SU-DHL-6 (cell line): ENCODE measurements around the gene SMAP1.

Experiments used
- H2AFZ ChIP-seq: fragments of 200-600 bp; sonication (generic); 2 replicates; pipeline ENCODE4 v1.6.1; 2014; ENCODE audit warnings: low read depth, mild to moderate bottlenecking, moderate library complexity, mixed read lengths, antibody characterized with exemption, low read length; ENCODE audit not compliant: severe bottlenecking
- H3F3A ChIP-seq: fragments of 200-600 bp; shearing (Covaris generic); 2 replicates; pipeline ENCODE4 v1.6.0; 2016; ENCODE audit warnings: antibody characterized with exemption, mild to moderate bottlenecking; ENCODE audit not compliant: insufficient read depth
- H3K27ac ChIP-seq: fragments of 200-600 bp; sonication (generic); 2 replicates; pipeline ENCODE4 v1.5.1; 2016; ENCODE audit warnings: low read depth, mild to moderate bottlenecking, low read length, moderate library complexity, mixed read lengths
- H3K27me3 ChIP-seq: fragments of 200-600 bp; sonication (generic), shearing (Covaris generic); 2 replicates; pipeline ENCODE4 v1.6.0; 2014; ENCODE audit warnings: mild to moderate bottlenecking, low read length
- H3K36me3 ChIP-seq: fragments of 200-600 bp; sonication (generic); 2 replicates; pipeline ENCODE4 v1.6.1; 2014; ENCODE audit warnings: mild to moderate bottlenecking, low read length, mixed read lengths
- H3K4me2 ChIP-seq: fragments of 300-600, 200-600 bp; shearing (Covaris generic), sonication (generic); 2 replicates; pipeline ENCODE4 v1.6.0; 2014; ENCODE audit warnings: low read length, low read depth, mild to moderate bottlenecking; ENCODE audit not compliant: poor library complexity, severe bottlenecking
- H3K4me3 ChIP-seq: fragments of 200-600 bp; sonication (generic); 2 replicates; pipeline ENCODE4 v1.5.1; 2014; ENCODE audit warnings: antibody characterized with exemption, low read length, mild to moderate bottlenecking, mixed read lengths; ENCODE audit not compliant: insufficient read depth, poor library complexity, severe bottlenecking
- H3K79me2 ChIP-seq: fragments of 200-600 bp; sonication (generic); 2 replicates; pipeline ENCODE4 v1.6.1; 2014; ENCODE audit warnings: mild to moderate bottlenecking, low read length, moderate library complexity; ENCODE audit not compliant: insufficient read depth
- H3K9ac ChIP-seq: fragments of 200-600 bp; sonication (generic); 2 replicates; pipeline ENCODE4 v1.7.0; 2014; ENCODE audit warnings: mild to moderate bottlenecking, low read length
- H3K9me2 ChIP-seq: fragments of 200-600 bp; sonication (generic); replicated peaks from 2 replicates; pipeline ENCODE4 v1.6.1; 2014; ENCODE audit warnings: low read length; ENCODE audit not compliant: insufficient read depth
- H3K9me3 ChIP-seq: fragments of 200-600 bp; sonication (generic); 2 replicates; pipeline ENCODE4 v1.6.1; 2014; ENCODE audit warnings: low read length, mixed read lengths; ENCODE audit not compliant: insufficient read depth
- H4K20me1 ChIP-seq: fragments of 200-600 bp; sonication (generic); 2 replicates; pipeline ENCODE4 v1.6.1; 2014; ENCODE audit warnings: low read depth, mild to moderate bottlenecking, antibody characterized with exemption, low read length, moderate library complexity, mixed read lengths
- EZH2phosphoT487 ChIP-seq: fragments of 200-600 bp; sonication (generic), shearing (Covaris generic); conservative IDR thresholded peaks from 2 replicates; pipeline ENCODE4 v1.6.1; 2018; ENCODE audit warnings: mild to moderate bottlenecking, antibody characterized with exemption, low read length, moderate library complexity, mixed read lengths
- TF ChIP-seq, protein P1 (sequence below): fragments of 200-600 bp; sonication (generic); IDR thresholded peaks from one replicate; pipeline ENCODE4 v1.5.1; 2017; ENCODE audit warnings: antibody characterized with exemption, mild to moderate bottlenecking, low read length, moderate library complexity; ENCODE audit not compliant: insufficient read depth, poor library complexity, severe bottlenecking

Gene SMAP1

DNA sequence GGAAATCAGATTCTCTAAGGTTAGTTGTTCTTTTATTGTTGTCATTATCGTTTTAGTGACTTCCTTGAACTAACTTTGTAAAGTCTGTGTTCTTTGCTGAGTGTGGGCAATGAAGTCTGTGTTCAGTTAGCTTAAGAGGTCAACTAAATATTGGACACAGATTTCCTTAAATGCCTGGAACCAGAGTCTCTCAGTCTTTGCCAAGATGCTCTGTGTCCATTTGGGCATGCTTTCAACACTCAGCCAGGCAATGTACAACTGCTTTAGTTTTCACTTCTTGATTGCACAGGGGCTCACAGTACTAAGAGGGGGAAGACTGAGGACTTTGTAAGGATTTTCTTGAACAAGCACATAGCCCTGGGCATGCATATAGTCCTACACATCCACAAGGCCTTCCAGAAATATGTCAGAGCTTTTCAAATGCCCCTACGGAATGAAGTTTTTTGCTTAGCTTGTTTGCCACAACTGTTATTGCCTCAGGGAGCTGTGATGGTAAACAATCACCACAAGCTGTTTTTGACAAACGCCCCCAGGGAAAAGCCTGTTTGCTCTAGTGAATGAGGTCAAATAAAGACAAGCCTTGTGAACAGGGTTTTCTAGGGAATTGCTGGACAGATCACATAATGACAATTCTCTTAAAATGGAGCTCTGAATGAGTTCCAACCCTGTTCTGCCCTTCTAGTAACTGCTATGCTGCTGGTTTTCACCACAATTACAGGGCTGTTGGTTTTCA, 206.7 kb downstream of the SMAP1 start:
- Histone ChIP-seq H3K36me3 (peaks cover 6% of the 10 kb centered on the region; the same call in 1 of the 2 replicates), H3K27me3 (no peaks in the 10 kb centered on the region)
- no peak for TF ChIP-seq EZH2phosphoT487
- TF ChIP-seq, protein P1, sequence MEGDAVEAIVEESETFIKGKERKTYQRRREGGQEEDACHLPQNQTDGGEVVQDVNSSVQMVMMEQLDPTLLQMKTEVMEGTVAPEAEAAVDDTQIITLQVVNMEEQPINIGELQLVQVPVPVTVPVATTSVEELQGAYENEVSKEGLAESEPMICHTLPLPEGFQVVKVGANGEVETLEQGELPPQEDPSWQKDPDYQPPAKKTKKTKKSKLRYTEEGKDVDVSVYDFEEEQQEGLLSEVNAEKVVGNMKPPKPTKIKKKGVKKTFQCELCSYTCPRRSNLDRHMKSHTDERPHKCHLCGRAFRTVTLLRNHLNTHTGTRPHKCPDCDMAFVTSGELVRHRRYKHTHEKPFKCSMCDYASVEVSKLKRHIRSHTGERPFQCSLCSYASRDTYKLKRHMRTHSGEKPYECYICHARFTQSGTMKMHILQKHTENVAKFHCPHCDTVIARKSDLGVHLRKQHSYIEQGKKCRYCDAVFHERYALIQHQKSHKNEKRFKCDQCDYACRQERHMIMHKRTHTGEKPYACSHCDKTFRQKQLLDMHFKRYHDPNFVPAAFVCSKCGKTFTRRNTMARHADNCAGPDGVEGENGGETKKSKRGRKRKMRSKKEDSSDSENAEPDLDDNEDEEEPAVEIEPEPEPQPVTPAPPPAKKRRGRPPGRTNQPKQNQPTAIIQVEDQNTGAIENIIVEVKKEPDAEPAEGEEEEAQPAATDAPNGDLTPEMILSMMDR: no peak

DNA sequence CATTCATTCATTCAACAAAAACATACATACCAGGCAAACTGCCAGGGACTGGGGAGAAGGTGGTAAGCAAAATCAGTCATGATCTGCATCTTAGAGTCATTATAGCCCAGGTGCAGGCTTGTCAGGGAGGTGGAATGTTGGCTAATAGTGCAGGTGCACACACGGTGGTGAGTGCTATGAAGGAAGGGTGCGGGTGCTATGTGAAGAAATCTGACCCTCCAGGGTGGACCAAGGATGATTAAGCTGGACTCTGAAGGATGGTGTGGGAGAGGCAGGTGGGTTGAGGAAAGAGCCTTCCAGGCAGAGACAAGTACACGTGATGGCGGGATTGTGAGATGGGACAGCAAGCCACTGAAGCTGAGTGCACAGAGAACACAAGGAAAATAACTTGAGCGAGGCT, 211.8 kb downstream of the SMAP1 start:
- H4K20me1 ChIP-seq: no peaks in the 10 kb centered on the region
- H3K9me3 ChIP-seq: no peaks in the 10 kb centered on the region
- no peaks in the 10 kb centered on the region for H3K79me2 ChIP-seq
- H3K4me3 ChIP-seq: no peak overlapping the region
- H3K4me2 ChIP-seq: no peak overlapping the region
- H3K9me2 ChIP-seq: no peaks in the 10 kb centered on the region
- no peaks in the 10 kb centered on the region for H3F3A ChIP-seq
- no peak overlapping the region for H3K27ac ChIP-seq
- no peak overlapping the region for H3K9ac ChIP-seq
- H3K27me3 ChIP-seq: no peaks in the 10 kb centered on the region
- H3K36me3 ChIP-seq: no peaks in the 10 kb centered on the region
- no peak overlapping the region for H2AFZ ChIP-seq
- TF ChIP-seq, protein P1: no peak
- no peak for TF ChIP-seq EZH2phosphoT487

More for the DNA sequence above, 206.7 kb downstream of the SMAP1 start:
- no peak overlapping the region for H3K4me2 ChIP-seq
- no peak overlapping the region for H3K27ac ChIP-seq
- H2AFZ ChIP-seq: no peak overlapping the region
- no peaks in the 10 kb centered on the region for H3F3A ChIP-seq
- H3K9me2 ChIP-seq: no peaks in the 10 kb centered on the region
- no peaks in the 10 kb centered on the region for H3K79me2 ChIP-seq
- H3K4me3 ChIP-seq: no peak overlapping the region
- peaks cover 8% of the 10 kb centered on the region; the same call in 1 of the 2 replicates for H3K9me3 ChIP-seq
- no peak overlapping the region for H3K9ac ChIP-seq
- H4K20me1 ChIP-seq: no peaks in the 10 kb centered on the region

DNA sequence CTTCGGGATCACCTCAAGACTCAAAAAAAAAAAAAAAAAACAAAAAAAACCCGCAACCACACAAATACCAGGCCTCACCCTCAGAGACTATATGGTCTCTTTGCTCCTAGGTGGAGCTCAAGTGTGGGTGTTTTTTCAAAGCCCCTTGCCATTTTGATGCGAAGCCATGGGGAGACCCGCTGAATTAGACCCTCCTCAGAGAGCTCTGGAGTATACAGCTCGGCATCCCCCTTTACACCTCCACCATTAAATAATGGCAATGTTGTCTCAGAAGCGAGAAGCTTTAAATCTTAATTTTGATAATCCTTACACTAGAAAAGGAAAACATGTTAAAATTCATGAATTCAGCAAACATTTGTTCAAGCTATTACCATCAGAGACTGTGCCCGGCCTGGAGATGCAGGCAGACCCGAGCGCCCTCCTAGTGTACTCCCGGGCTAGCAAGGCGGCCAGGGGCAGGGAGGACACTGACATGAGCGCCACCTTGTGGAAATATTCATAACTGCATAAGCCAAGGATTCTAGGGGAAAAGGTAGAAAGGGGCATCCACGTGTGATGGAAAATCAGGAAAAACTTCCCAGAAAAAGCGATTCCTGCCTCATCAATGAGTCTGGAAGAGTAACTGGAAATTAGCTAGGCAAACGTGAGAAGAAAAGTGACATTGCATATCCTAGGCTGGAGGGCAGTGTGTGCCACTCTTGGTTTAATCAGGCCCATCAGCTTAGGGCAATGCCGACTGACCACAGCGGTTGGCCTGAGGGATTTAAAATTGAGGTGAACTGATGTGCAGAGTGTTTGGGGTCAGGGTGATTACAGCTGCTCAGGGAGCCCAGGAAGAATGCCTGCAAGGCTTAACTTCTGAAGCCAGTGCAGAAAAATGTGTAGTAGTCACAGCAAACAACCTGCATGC, 216.6 kb downstream of the SMAP1 start:
- no peaks in the 10 kb centered on the region for H3K27me3 ChIP-seq
- no peaks in the 10 kb centered on the region for H4K20me1 ChIP-seq
- H3K4me3 ChIP-seq: no peak overlapping the region
- no peak overlapping the region for H3K4me2 ChIP-seq
- no peaks in the 10 kb centered on the region for H3K9me2 ChIP-seq
- no peak overlapping the region for H3K27ac ChIP-seq
- no peak overlapping the region for H3K9ac ChIP-seq
- H3K79me2 ChIP-seq: no peaks in the 10 kb centered on the region
- no peak for TF ChIP-seq EZH2phosphoT487
- TF ChIP-seq, protein P1: peak; percentile 82
- no peaks in the 10 kb centered on the region for H3K36me3 ChIP-seq
- no peaks in the 10 kb centered on the region for H3F3A ChIP-seq
- peak overlapping the region; percentile 50 for H2AFZ ChIP-seq
- no peaks in the 10 kb centered on the region for H3K9me3 ChIP-seq
